Stimulated activated CD8-positive, alpha-beta memory T cell treated with anti-CD3 and anti-CD28 coated beads, Interleukin-15, amount 100 ng/mL, for 1 hour (primary cell): Measurements from ENCODE around the gene NRG2.

Source experiments
- DNase-seq: peaks from one replicate; pipeline ENCODE4 v3.0.0-alpha.2; 2020; ENCODE audit warnings: low read depth

Gene NRG2

DNA sequence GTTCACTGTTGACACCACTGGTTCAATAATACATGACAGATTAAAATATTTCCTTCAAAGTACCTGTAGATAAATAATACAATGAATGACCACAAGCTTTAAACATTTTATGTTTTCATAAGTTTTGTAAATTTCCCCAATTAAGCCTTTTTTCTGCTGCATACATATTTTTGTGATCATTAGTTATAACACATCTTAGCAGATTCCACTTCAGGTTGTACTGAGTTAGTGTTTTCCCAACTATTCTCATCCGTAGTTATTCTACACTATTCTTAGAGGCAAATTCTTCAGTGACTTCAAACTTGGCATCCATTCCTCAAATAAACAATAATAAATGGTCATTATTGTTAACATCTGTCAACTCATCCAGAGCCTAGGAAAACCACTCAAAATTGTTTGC is 100.9 kb downstream of the NRG2 start:
- DNase-seq = no peak

DNA sequence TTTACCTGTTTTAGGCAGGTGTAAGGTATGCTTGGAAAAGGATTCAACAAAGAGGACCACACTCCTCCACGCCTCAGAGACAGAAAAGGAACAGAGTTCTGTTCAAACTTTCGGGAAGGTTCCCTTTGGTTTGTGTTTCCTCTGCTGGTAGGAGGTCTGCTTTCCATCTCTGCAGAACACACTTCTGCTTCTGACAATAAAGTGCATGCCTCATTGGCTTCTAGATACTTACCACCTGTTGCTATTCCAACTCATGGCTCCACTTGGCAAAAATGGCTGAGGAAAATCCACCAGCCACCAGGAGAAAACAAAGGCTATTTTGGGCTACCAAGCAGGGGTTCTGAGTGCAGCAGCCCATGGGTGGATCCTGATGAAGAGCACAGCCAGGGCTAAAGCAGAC is 112.7 kb downstream of the NRG2 start:
- DNase-seq = no peak

GRCh38 chr5:139926797-139927503 is 116.1 kb downstream of the NRG2 start:
- no peak for DNase-seq

- no peak for DNase-seq
Measured at GRCh38 chr5:139925650-139926640, 117.2 kb downstream of the NRG2 start.

GRCh38 chr5:139925216-139925562 is 117.9 kb downstream of the NRG2 start:
- DNase-seq = no peak

DNA sequence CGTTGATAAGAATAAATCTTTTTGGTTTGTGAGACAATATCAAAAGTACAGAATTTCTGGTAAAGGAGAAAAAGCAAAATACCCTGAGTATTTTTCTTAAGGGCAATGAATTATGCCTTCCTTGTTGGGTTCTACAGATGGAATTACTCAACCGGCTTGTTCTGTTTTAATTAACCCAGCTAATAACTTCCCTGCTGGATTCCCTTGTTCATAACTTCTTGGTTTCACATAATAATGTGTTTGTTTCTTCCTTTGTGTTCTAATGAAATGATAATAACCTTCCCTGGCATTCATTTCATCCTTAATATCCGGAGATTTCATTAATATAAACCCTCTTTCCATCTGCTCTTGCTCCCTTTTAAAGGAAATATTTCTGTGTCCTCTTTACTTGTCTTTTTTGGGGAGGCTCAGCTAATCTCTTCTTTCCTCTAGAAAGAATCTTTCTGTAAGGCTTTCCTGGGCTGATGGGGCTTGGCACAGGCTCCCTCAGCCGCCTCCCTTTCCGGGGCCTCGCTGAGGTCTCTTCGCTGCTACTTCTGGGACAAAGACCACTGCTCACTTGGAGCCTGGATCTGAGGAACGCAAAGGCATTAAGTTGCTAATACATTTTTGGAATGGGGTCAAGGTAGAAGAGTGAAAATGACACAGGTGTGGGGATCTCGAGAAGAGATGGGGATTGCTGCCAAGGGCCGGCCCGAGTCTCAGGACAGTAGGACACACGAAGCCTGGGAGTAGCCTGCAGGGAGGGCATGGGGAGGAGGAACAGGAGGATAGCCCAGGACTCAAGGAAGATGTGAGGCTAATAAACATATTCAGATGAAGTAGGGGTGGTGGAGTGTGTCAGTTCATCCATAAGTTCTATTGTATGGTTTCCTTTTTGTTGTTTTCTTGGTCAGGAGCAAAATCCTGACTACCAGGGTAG is 118.5 kb downstream of the NRG2 start:
- no peak for DNase-seq

DNA sequence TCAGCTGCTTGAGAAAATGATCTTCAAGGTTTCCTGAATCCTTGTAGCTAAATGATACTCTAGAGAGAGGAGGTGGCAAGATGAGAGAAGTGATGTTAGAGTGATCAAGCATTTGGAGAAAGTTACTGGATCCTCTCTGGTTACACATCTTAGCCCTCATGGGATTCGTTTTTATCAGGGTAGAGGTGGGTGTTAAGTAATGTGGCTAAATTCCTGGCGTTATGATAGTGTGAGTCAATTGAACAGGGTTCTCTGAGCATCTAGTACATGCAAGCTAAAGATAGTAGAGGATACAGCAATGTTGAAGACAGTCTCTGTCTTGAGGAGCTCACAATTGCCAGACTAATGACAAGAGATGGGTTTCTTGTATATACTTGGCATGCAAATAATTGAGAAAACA is 123.8 kb downstream of the NRG2 start:
- no peak for DNase-seq

GRCh38 chr5:139915834-139916233 is 127.3 kb downstream of the NRG2 start:
- no peak for DNase-seq

- no peak for DNase-seq
Measured at GRCh38 chr5:139915266-139915665, 127.8 kb downstream of the NRG2 start.

GRCh38 chr5:139914218-139914807 is 128.8 kb downstream of the NRG2 start:
- DNase-seq = no peak

GRCh38 chr5:139912804-139913203 is 130.3 kb downstream of the NRG2 start:
- DNase-seq = no peak

GRCh38 chr5:139912158-139912557 is 130.9 kb downstream of the NRG2 start:
- DNase-seq = no peak

DNA sequence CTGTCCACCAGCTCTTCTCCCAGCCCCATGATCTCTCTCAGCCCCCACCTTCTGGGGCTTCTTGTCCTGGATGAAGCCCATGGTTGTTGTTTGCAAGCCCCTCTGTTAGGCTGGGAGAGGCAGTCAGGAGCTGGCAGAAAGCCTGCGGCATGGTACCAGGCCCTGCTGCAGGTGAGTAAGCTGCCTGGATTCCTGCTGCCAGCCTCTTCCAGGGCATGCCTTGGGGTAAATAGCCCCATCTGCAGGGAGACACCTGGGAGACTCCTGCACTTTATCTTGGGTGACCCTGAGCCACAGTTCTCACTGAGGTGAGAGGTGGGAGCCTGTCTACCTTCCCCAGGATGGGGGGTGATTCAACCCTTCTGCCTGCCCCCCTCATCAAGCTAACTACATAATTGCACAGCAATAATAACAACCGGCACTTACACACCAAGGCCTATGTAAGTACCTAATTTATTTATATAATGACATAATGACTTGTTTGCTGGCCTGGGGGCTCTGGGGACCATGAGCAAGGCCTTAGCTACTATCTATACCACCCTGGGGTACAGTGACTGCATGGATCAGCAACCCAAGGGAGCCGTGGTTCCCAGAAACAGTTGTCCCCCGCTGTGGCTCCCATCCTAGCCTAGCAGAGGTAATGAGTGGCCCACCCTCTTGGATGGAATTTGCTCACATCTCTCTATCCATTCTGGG is 131.5 kb downstream of the NRG2 start:
- DNase-seq = no peak

- DNase-seq = no peak
Measured at GRCh38 chr5:139910901-139911300, 132.2 kb downstream of the NRG2 start.

DNA sequence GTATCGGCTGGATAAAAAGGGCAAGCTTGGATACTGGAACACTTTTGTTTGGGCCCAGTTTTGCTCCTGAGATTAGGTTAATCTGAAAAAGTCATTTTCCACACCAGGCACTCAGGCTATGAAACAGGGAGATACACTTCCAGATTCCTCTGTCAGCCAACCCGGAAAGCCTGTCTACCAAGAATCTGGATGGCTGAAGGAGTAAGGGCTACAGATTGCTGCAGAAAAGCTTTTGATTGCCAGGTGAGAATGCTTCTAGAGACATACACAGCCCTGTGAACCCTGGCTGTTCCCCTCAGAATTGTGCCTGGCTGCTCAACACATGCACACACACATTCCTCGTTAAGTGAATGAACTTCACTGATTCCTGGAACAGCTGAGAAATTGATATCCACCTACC is 133.1 kb downstream of the NRG2 start:
- no peak for DNase-seq

DNA sequence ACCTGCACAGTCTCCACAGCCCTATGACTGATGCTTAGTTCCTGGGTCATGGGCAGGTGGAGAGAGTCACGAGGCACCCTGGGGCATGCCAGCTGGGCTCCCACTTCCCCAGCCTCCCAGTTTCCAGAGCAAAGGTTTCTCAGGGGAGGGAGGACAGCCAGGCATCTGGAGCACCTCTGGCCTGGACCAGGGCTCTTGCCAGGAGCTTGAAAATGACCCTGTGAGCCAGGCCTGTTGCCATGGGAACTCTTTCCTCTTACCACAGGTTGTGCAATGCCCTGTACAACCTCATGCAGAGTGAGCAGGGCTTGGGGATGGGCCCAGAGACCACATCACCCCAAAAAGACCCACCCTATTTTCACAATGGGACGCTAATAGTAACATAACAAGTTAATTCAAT is 134.3 kb downstream of the NRG2 start:
- no peak for DNase-seq

DNA sequence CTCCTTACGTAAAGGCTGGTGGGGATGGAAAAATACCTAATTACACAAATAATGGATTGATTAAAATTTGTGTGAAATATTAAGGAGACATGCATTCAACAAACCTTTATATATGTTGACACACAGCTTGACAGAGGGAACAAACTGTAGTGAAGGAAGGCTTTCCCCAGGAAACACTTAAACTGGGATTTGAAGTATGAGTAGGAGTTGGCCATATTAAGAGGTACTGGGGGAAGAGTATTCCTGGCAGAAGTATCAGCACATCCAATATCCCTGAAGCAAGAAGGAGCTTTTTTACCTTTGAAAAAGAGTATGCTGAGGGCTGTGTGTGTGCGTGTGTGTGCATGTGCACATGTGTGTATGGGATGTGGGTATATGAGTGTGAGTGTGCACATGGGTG is 136.4 kb downstream of the NRG2 start:
- no peak for DNase-seq

DNA sequence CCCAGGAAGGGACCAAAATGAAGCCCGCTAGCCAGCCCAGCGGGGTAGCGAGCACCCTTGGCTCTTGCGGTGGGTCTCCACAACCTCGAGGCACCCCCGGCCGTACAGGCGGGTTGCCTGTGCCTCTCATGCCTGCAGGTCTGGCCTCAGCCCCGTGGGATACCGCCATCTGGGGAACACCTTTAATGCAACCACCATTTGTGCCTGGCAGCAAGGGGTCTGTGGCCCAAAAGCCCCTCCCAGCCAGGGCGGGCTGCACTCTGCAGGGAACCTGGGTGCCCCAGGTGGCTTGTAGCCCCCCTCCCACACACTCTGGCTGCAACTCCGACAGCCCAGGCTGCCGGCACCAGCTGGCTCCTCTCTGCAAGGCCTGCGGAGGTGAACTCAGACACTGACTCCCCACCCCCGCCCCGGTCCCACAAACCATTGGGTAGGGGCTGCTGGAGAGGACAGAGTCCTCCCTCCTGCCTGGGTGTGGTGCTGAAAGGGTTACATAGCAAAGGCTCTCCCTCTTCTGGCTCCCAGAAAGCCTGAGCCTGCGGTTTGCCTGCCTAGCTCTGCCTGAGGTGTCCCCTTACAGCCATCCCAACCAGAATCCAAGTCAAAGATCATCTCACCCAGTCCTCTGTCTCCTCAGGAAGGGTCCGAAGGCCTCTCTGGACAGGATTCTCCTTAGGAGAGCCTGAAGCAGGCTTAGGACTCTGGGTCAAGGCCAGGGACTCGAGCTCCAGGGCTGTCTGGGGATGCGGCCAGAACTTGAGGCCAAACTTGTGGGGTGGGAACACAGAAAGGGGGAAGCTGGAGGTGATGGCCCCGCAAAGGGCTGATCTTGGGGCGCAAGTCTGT is 138.1 kb downstream of the NRG2 start:
- DNase-seq = no peak

DNA sequence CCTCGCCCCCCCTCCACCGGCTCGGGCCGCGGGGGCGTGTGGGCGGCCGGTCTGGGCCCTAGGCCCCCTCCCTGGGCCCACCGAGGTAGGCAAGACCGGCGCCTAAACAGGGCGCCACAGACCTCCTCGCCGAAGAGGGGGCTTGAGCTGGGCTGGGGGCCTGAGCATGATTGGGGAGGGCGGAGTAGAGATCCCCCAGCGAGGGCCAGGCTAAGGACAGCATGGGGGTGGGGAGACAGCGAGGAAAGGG is 138.6 kb downstream of the NRG2 start:
- DNase-seq = no peak

DNA sequence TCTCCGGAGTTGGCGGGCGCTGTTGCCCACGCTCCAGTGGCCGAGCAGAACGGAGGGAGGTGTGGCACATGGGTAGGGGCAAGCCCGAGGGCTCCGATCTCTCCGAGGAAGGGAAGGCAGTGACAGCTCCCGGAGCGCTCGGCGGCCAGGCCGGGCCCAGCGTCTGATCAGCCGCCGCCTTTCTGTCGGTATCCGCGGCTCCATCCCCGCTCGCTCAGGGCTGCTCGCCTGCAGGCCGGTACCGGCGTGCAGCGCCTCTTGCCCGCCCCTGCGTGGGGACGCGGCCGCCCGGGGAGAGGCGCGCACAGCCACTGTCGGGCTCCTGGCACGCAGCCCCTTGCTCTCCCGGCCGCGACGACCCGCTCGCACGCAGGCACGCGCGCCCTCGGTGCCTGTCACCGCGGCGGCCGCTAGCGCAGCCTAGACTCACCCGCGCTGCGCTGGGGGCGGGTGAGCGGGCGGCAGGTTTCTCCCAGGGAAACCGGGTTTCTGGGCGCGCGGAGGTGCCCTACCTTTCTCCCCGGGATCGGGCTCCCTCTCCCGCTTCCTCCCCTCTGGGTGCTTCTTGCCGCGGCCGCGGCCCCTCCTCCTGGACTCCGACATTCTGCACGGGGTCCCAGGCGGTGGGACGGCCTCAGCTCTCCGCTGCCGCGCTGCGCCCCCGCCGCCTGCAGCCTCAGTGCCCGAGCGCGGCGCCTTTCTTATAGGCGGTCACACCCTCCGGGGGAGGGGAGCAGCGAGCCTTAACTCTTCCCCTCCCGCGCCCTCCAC is 139.1 kb downstream of the NRG2 start:
- no peak for DNase-seq
